ENCODE results near the gene CSMD2.
A peak's percentile ranks its signal among the peaks of the same experiment; 100 is the strongest.

The CSMD2 gene

GRCh38 chr1:33680281-33680840 lies 484.7 kb downstream of the CSMD2 start:
- no peak for DNase-seq (ENCODE audit: low spot score)

DNA sequence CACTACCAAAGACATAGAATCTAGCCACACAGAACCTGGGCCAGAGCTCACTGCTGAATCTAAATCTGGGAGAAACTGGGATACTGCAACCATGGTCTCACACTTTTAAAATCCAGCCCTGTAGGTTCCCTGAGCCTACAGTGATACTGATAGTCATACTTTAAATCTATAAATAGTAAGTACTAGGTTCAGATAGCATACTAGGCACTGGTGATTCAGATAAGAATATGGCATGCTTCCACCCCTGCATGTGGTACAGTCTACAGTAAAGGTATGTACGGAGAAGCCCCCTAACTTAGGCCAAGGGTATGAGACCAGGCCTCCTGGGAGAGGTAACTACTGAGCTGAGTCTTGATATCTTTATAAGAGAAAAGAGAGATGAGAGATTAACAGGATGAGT lies 494.5 kb downstream of the CSMD2 start:
- no peak for DNase-seq (ENCODE audit: low spot score)

- no peak for DNase-seq (ENCODE audit: low spot score)
Observed at GRCh38 chr1:33668695-33669094, 496.3 kb downstream of the CSMD2 start.

DNA sequence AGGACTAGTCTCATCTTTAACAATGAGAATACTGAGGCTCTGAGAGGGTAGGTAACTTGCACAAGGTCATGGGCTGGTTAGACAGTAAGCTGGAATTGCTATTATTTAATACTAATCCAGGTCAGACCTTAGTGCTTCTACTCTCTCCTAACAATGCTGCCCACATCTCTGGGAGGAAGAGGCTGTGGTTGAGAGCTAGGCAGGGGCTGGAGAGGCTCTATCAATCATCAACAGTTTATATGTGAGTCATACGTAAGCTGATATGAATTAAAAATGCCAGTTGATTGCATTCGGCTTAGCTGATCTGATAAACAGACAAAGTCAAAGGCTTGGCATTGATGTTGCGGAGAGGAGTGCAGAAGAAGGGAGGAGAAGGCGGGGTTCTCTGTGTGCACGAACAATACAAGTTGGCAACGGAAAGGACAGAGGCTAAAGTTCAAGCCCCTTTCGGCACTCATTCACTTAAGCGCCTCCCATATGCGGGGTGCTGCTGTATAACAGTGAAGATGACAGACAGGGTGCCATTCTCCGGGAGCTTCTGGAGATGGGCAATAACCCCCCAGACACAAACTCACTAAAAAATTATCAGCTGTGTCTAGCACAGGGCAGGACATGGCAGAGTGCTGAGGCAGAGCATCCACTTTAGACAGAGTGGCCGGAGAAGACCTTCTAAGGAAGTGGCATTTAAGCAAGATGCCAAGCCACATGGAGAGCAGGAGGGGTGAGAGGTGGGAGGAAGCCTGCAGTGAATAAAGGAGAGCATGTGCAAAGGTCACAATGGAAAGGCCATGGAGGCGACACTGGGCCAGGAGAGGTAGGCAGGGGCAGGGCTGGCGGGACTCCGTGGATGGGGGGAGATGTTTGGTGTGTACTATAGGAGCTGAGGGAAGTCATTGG lies 497.4 kb downstream of the CSMD2 start:
- DNase-seq (ENCODE audit: low spot score) = no peak

DNA sequence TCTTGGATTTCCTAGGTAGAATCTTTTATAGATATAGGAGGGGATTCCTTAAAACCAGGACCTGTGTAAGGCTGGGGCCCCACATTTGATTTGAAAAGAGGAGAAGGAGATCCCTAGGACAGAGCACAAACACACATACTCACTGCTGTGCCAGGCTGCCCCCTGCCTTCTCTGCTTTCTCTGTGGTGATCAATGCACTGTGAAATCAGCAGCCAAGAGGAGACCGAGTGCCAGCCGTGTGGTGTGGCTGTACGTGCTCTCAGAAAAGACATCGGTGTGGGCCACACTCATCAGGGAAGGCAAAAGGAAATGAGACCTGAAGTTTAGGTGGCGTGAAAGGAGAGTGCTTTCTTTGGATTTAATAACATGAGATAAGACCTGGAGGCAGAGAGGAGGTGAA lies 498.4 kb downstream of the CSMD2 start:
- DNase-seq (ENCODE audit: low spot score) = no peak

GRCh38 chr1:33661811-33662454 lies 503.1 kb downstream of the CSMD2 start:
- no peak for DNase-seq (ENCODE audit: low spot score)

DNA sequence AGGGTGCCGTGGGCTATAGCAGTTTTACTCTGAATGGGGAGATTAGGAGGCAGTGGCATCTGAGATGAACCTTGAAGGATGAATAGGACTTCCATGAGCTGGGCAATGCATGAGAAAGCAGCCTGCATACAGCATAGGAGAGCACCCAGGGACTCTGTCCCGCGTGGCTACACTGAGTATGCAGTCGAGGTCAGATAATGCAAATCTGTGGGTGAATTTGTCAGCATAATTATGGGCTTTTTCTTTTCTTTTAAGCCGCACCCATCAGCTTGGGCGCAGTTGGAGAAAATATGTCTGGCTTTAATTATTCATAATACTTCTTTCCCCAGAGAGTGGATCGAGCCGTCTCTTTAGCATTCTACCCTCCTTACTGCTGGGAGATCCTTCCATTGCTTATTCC lies 504.1 kb downstream of the CSMD2 start:
- no peak for DNase-seq (ENCODE audit: low spot score)

GRCh38 chr1:33660244-33660643 lies 504.8 kb downstream of the CSMD2 start:
- DNase-seq (ENCODE audit: low spot score) = no peak

- DNase-seq (ENCODE audit: low spot score) = no peak
Observed at GRCh38 chr1:33659641-33660040, 505.4 kb downstream of the CSMD2 start.

DNA sequence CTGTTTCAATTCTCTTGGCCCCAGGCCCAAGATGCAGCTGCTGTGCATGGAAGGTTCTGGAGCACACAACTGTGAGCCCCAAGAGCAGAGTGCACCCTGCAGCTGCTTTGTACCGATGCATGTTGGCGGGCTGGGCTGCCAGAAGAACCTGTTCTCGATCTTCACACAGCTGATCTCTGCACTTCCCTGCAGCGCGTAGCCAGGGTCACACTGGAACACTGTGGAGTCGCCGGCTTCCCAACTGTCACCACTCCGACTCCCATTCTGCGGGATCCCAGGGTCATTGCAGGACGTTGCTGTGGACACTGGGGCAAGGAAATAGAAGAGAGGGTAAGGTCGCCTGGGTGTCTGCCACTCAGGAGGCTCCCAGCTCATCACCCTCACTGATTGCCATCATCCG lies 507.2 kb downstream of the CSMD2 start:
- DNase-seq (ENCODE audit: low spot score) = no peak

GRCh38 chr1:33656467-33657005 lies 508.5 kb downstream of the CSMD2 start:
- DNase-seq (ENCODE audit: low spot score) = no peak

DNA sequence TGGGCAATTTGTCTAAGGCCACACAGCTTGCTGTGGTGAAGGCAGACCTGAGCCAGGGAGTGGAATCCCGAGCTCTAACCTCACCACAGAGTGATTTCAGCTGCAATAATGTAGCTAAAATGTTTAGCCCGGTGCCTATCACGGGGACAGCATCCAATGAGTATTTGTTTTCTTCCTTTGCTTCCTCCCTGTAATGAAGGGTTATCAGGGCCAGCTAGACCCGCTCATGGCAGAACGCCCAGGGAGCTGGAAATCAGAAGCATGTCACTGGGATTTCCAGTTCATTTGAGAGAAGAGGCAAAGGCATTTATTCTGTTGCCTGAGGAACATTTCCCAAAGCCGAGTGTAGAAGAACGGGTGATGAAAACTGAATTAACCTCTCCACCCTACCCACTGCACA lies 509.5 kb downstream of the CSMD2 start:
- no peak for DNase-seq (ENCODE audit: low spot score)

GRCh38 chr1:33654267-33654834 lies 510.7 kb downstream of the CSMD2 start:
- peak; percentile 15 for DNase-seq (ENCODE audit: low spot score)

GRCh38 chr1:33653226-33653625 lies 511.8 kb downstream of the CSMD2 start:
- no peak for DNase-seq (ENCODE audit: low spot score)

DNA sequence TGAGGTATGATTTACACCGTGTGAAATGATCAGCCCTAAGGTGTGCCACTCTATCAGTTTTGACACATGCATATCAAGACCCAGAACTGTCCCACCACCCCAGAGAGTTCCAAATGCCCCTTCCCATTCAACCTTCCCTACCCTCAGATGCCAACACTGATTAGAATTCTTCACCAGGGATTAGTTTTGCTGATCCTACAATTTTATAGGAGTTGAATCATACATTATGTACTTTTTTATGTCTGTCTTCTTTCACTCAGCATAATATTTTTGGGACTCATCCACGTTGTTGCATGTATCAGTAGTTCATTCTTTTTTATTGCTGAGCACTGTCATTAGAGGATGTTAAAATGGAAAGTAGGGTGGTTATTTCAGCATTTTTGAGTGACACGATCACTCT lies 514.3 kb downstream of the CSMD2 start:
- DNase-seq (ENCODE audit: low spot score) = no peak

DNA sequence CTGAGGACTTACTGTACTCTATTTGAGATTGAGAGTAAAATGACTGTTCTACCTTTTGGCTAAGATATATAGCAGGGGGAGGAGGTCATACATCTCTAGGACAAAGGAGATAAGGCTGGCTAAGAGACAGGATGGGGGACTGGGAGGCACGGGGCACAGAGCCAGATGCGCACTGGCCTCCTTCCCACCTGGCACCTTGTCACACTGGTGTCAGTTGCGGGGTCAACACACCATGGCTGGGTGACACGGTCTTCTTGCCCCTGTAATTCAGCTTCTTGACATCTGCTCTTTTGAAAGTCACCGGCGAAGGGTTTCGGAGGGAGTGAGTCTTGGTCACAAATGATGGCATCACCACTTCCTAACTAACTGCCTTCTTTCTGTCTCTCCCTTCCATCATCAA lies 515.3 kb downstream of the CSMD2 start:
- no peak for DNase-seq (ENCODE audit: low spot score)

DNA sequence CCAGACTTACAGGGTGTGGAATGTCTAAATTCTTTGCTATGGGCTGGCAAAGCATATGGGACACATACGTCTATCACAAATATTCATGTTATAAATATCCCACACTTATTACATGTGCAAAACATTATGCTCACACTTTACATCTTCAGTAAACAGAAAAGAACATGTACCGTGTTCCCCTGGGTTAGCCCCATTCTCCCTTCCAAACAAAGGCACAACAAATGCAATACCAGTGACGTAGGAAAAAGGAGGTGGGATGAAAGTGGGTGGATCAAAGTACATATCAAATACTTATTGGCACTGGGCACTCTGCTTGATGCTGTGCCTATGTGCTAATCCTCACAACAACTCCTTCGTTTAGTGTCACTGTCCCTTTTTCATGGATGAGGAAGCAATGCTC lies 521.8 kb downstream of the CSMD2 start:
- DNase-seq (ENCODE audit: low spot score) = no peak

- peak; percentile 9 for DNase-seq (ENCODE audit: low spot score)
Observed at GRCh38 chr1:33641104-33641830, 523.8 kb downstream of the CSMD2 start.

DNA sequence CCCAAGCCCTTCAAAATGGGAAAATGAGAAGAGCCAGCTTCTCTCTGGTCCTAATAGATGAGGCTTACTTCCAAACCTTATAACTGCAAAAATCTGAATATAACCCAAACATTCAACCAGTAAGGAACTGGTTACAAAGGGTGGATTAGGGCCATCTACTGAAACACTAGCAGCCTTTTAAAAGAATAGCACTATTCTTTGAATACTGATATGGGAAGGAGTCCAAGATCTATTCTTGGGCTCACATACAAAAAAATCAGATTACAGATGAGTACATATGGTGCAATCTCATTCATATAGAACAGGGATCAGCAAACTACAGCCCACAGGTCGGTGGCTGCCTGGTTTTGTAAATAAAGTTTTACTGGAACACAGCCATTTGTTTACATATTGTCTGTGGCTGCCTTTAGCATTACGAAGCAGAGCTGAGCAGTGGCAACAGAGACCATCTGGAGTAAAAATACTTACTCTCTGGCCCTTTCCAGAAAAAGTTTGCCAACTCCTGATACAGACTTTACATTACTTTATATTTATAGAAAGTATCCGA lies 524.8 kb downstream of the CSMD2 start:
- DNase-seq (ENCODE audit: low spot score) = no peak

DNA sequence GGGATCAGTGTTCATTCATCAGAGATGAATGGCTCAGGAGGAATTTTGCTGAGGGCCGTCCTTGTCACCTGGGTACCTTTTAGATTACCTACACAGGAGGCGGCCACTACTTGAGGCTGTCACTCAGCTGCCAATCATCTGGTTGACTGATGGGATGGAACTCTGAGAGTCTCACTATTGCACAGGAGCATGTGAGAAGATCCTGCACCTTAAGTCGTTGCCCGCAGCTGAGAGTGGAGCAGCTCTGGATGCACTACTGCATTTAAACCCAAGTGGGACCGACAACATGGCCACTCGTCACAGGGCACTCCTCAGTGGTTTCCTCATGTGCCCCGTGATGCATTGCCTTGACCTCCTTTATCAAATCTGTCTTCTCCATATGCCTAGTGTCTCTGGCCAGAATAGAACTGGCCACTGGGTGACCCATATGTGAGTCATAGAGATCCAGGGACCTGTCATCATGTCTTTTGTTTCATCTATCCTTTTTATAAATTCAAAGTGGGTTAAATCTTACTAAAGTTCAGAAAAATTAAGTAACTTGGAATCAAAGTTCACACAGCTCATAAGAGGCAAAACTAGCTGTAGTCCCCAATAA lies 527.1 kb downstream of the CSMD2 start:
- peak; percentile 8 for DNase-seq (ENCODE audit: low spot score)

DNA sequence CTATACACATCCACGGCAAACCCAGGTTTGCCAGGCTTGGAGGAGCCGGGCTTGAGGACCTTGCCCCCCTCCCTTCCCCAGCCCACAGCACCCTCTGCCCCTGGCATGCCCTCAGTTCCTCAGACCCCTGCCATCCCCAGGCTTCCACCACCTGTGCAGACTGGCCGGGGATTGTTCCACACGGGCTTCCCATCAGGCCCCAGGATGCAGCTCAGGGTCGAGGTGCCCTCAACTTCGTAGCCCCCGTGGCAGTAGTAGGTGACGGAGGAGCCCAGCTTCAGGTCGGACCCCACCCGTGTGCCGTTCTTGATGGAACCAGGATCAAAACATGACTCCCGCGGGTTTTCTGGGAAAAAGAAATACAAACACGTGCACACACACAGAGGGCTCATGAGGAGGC lies 528.8 kb downstream of the CSMD2 start:
- no peak for DNase-seq (ENCODE audit: low spot score)
